LNCAP (cell line): ENCODE measurements around the gene PTCHD1.

Experiments used
- TF ChIP-seq, protein P1 (sequence below): fragments of 450-650 bp; IDR thresholded peaks from 2 replicates; pipeline ENCODE4 v1.5.1; 2017; ENCODE audit warnings: mild to moderate bottlenecking

PTCHD1 gene

DNA sequence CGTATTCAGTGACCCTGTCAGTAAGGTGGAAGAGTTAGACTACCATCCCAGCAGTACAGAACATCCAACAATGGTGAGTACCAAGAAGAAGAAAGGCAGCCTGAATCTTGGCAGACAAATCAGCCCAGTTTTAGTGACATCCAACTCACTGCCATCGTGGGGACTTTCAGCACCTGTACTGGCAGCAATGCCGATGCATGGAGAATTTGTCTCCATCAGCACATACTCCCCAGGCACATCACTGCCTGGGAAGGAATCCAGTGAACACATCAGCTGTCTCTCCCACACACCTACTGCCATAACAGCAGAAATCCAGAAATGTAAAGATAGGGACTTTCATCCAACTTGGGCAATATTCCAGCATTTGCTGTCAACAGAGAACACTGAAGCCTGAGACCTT, 29.8 kb downstream of the PTCHD1 start:
- TF ChIP-seq, protein P1, sequence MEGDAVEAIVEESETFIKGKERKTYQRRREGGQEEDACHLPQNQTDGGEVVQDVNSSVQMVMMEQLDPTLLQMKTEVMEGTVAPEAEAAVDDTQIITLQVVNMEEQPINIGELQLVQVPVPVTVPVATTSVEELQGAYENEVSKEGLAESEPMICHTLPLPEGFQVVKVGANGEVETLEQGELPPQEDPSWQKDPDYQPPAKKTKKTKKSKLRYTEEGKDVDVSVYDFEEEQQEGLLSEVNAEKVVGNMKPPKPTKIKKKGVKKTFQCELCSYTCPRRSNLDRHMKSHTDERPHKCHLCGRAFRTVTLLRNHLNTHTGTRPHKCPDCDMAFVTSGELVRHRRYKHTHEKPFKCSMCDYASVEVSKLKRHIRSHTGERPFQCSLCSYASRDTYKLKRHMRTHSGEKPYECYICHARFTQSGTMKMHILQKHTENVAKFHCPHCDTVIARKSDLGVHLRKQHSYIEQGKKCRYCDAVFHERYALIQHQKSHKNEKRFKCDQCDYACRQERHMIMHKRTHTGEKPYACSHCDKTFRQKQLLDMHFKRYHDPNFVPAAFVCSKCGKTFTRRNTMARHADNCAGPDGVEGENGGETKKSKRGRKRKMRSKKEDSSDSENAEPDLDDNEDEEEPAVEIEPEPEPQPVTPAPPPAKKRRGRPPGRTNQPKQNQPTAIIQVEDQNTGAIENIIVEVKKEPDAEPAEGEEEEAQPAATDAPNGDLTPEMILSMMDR, result no peak

DNA sequence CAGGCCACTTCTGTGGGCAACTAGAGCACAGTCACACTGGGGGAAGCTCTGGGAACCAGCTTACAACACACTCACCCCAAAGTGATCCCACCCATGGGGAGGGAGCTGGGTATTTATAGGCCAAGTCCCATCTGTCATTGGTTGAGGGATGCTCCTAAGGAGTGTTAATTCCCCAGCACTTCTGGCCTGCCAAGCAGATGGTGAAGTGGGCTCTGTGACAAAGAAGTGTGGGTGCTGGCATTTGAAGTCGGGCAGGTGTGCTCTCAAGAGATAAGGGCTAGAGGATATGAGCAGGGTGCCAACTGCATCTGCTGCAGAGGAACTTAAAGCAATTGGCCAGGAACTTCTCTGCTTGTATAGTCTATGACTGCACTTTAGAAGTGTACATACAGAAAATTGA, 30.9 kb downstream of the PTCHD1 start:
- TF ChIP-seq, protein P1, result no peak

DNA sequence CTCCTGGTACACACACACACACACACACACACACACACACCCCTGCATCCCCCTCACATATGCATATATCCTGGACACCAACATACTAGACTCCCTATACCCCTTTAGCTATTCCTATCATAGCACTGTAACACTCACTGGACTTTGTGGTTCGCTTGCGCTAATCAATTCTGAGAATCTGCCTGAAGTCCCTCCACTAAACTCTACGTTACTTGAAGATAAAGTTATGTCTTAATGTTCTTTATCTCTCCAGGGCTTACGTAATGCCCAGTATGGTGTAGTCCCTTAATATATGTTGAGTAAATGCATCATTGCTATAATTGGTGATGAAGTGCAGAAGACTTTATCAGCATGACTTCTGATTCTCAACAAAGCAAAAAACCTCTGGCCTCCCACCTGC, 32.3 kb downstream of the PTCHD1 start:
- TF ChIP-seq, protein P1, result no peak

DNA sequence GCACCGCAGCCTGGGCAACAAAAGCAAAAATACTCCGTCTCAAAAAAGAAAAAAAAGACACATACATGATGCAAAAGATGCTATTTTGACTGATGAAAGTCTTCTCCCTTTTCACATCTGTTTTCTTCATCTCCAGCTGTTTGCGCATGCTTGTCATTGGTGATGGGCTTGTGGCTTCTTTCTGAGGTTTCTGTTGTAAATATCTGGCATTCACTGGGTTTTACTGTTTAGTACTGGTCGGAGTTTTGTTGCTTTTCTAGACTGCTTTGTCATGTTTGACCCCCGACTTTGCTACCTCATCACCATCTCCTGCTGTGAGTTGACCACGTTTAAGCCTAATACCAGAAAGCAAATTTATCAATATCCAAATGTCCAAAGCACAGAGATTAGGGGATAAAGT, 34.4 kb downstream of the PTCHD1 start:
- TF ChIP-seq, protein P1, result no peak

DNA sequence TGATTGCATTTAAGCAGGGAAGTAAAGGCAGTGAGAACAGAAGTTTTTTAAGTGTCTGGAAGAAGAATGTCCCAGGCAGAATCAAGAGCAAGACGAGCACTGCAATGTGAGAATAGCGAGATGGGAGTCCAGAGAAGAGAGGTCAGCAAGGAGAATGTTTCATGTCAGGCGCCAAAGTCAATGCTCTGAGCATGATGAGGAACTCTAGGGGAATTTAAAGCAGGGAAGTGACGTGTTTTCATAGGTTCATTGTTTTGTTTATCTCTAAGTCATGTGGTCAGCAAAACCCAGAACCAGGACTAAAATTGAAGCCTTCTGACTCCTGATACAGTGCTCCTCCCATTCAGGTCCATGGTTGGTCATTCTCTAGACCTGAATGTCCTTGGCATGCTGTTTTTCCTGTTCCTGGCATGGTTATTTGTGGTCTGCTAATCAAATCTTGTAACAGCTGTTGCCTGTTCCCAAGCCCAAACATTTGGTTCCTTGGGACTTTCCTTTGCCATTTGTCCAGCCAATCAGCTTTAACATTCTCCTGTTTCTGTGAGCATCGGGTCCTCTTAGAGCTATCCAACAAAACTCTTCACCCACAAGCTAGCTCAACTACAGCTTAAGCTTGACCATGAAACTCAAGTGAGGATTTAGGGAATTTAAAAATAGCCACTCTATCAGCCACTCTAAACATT, 37.7 kb downstream of the PTCHD1 start:
- TF ChIP-seq, protein P1, result no peak

DNA sequence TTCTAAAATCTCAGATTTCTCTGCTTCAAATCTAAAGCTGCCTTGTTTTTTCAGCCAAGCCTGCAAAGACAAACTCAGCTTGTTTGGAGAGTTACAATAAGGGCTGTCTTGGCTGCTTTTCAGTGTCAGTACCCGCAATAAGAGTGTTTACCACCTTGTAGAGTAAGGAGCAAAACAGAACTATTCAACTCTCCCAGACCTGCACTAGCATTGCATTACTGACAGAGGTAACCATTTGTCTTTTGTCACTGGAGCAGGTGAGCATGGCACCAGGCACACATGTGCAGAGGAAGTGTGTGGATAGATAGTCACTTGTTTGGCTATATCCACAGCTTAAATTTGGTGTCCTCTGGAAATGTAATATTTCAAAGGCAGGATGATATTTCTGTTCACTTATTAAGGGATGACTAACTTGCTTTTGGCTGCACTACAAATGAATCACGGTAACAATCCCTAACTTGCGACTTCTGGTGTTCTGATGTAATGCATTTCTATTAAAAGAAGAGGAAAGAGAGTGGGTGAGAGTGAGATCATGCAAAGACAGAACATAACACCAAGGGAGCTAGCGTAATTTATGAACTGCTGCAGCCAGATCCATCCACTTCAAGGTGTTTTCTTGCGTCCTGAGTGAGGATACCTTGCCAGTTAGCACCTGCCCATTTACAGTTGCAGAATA, 38.6 kb downstream of the PTCHD1 start:
- TF ChIP-seq, protein P1, result no peak

DNA sequence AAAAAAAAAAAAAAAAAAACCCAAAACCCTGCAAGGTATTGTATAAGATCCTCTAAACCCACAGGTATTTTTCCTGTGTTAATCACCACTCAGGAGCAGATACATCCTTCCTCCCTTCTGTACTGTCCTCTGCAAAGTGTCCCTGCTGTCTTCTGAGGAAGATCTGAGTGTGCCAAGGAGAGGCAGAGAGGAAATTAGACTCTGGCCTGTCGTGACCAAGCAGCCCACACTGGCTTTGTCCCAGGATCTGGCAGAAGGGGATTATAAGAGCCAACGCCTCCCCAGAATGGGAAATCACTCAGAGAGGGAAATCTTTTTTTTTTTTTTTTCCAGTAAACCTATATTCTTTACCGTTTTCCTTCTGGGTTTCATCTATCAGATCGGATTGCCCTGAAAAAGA, 39.6 kb downstream of the PTCHD1 start:
- TF ChIP-seq, protein P1, result no peak
